ENCODE results near the gene PARVB.

Gene PARVB

GRCh38 chr22:44201665-44202064, 177.6 kb downstream of the PARVB start:
- Histone ChIP-seq H3K4me2 (peak overlapping the region; percentile 85), H3K9ac (no peak overlapping the region), H3K4me3 (no peak overlapping the region), H4K20me1 (peaks cover 64% of the 10 kb centered on the region), H3K9me3 (no peaks in the 10 kb centered on the region), H3K4me1 (peaks cover 50% of the 10 kb centered on the region), H3K36me3 (peaks cover 11% of the 10 kb centered on the region; the same call in 1 of the 2 replicates), H3K27ac (no peak overlapping the region), H3K27me3 (peaks cover 9% of the 10 kb centered on the region; the same call in 1 of the 2 replicates)
- no peak for TF ChIP-seq Cebpa-rat (IDR thresholded peaks at IDR 0.05)

GRCh38 chr22:44202261-44202789, 178.2 kb downstream of the PARVB start:
- Histone ChIP-seq H3K27ac (no peak overlapping the region), H3K4me3 (no peak overlapping the region), H3K4me2 (no peak overlapping the region), H3K9me3 (no peaks in the 10 kb centered on the region), H3K27me3 (peaks cover 9% of the 10 kb centered on the region; the same call in 1 of the 2 replicates), H3K9ac (no peak overlapping the region), H3K4me1 (peaks cover 48% of the 10 kb centered on the region), H3K36me3 (peaks cover 11% of the 10 kb centered on the region; the same call in 1 of the 2 replicates), H4K20me1 (peaks cover 64% of the 10 kb centered on the region)
- no peak for TF ChIP-seq Cebpa-rat (IDR thresholded peaks at IDR 0.05)

GRCh38 chr22:44203203-44203602, 179.1 kb downstream of the PARVB start:
- Histone ChIP-seq H3K27me3 (peaks cover 9% of the 10 kb centered on the region; the same call in 1 of the 2 replicates), H4K20me1 (peaks cover 64% of the 10 kb centered on the region), H3K4me3 (no peak overlapping the region), H3K36me3 (peaks cover 11% of the 10 kb centered on the region; the same call in 1 of the 2 replicates), H3K4me1 (peaks cover 48% of the 10 kb centered on the region), H3K27ac (no peak overlapping the region), H3K4me2 (no peak overlapping the region), H3K9me3 (no peaks in the 10 kb centered on the region), H3K9ac (no peak overlapping the region)
- no peak for TF ChIP-seq Cebpa-rat (IDR thresholded peaks at IDR 0.05)

GRCh38 chr22:44204739-44205515, 180.8 kb downstream of the PARVB start:
- Histone ChIP-seq H3K4me2 (peak overlapping the region; percentile 71), H3K27ac (no peak overlapping the region), H3K4me1 (peaks cover 40% of the 10 kb centered on the region), H3K27me3 (peaks cover 9% of the 10 kb centered on the region; the same call in 1 of the 2 replicates), H3K9ac (no peak overlapping the region), H3K4me3 (no peak overlapping the region), H3K36me3 (no peaks in the 10 kb centered on the region), H4K20me1 (peaks cover 59% of the 10 kb centered on the region), H3K9me3 (peaks cover 7% of the 10 kb centered on the region; the same call in 1 of the 2 replicates)
- TF ChIP-seq Cebpa-rat (IDR thresholded peaks at IDR 0.05), result no peak

GRCh38 chr22:44205516-44206329, 181.6 kb downstream of the PARVB start:
- Histone ChIP-seq H3K4me3 (no peak overlapping the region), H3K27ac (no peak overlapping the region), H3K36me3 (no peaks in the 10 kb centered on the region), H3K9ac (no peak overlapping the region), H3K4me1 (peaks cover 32% of the 10 kb centered on the region), H3K9me3 (peaks cover 9% of the 10 kb centered on the region; the same call in 1 of the 2 replicates), H4K20me1 (peaks cover 51% of the 10 kb centered on the region), H3K4me2 (peak overlapping the region; percentile 71), H3K27me3 (peaks cover 9% of the 10 kb centered on the region; the same call in 1 of the 2 replicates)
- TF ChIP-seq Cebpa-rat (IDR thresholded peaks at IDR 0.05), result no peak

GRCh38 chr22:44206330-44206645, 182.2 kb downstream of the PARVB start:
- no peak for TF ChIP-seq Cebpa-rat (IDR thresholded peaks at IDR 0.05)

GRCh38 chr22:44206696-44207095, 182.6 kb downstream of the PARVB start:
- Histone ChIP-seq H4K20me1 (peaks cover 41% of the 10 kb centered on the region), H3K4me2 (no peak overlapping the region), H3K36me3 (no peaks in the 10 kb centered on the region), H3K9me3 (peaks cover 9% of the 10 kb centered on the region; the same call in 1 of the 2 replicates), H3K4me1 (peaks cover 22% of the 10 kb centered on the region), H3K9ac (no peak overlapping the region), H3K27ac (no peak overlapping the region), H3K27me3 (peaks cover 4% of the 10 kb centered on the region; the same call in 1 of the 2 replicates), H3K4me3 (no peak overlapping the region)
- no peak for TF ChIP-seq Cebpa-rat (IDR thresholded peaks at IDR 0.05)

More at GRCh38 chr22:44206330-44206645, 182.2 kb downstream of the PARVB start:
- Histone ChIP-seq H3K9ac (no peak overlapping the region), H3K4me3 (no peak overlapping the region), H4K20me1 (peaks cover 45% of the 10 kb centered on the region), H3K27me3 (peaks cover 8% of the 10 kb centered on the region; the same call in 1 of the 2 replicates), H3K27ac (no peak overlapping the region), H3K4me2 (no peak overlapping the region), H3K9me3 (peaks cover 9% of the 10 kb centered on the region; the same call in 1 of the 2 replicates), H3K36me3 (no peaks in the 10 kb centered on the region), H3K4me1 (peaks cover 26% of the 10 kb centered on the region)

GRCh38 chr22:44207173-44207980, 183.3 kb downstream of the PARVB start:
- Histone ChIP-seq H3K9me3 (peaks cover 9% of the 10 kb centered on the region; the same call in 1 of the 2 replicates), H4K20me1 (peaks cover 34% of the 10 kb centered on the region), H3K27me3 (no peaks in the 10 kb centered on the region; the same call in 1 of the 2 replicates), H3K27ac (no peak overlapping the region), H3K9ac (no peak overlapping the region), H3K4me3 (no peak overlapping the region), H3K36me3 (no peaks in the 10 kb centered on the region), H3K4me1 (peaks cover 22% of the 10 kb centered on the region), H3K4me2 (no peak overlapping the region)
- no peak for TF ChIP-seq Cebpa-rat (IDR thresholded peaks at IDR 0.05)

- Histone ChIP-seq H3K4me1 (peaks cover 22% of the 10 kb centered on the region), H4K20me1 (peaks cover 30% of the 10 kb centered on the region), H3K4me2 (no peak overlapping the region), H3K9ac (no peak overlapping the region), H3K36me3 (no peaks in the 10 kb centered on the region), H3K9me3 (peaks cover 9% of the 10 kb centered on the region; the same call in 1 of the 2 replicates), H3K27ac (no peak overlapping the region), H3K4me3 (no peak overlapping the region), H3K27me3 (no peaks in the 10 kb centered on the region)
- no peak for TF ChIP-seq Cebpa-rat (IDR thresholded peaks at IDR 0.05)
Observed at GRCh38 chr22:44207981-44208317, 183.8 kb downstream of the PARVB start.

Measured in BLaER1 (cell line).